Sigmoid colon (tissue), 4 donors: ENCODE data around the gene MRPL23.

Experiments used
- EP300 ChIP-seq, 4 donors: sonication (generic); formaldehyde crosslinking; IDR thresholded peaks; one replicate each; pipeline ENCODE4 v1.6.1; 2017; ENCODE audit warnings: antibody characterized with exemption in 4 of 4
- POLR2A ChIP-seq, 2 donors: fragments of 450-650 bp; IDR thresholded peaks; one replicate each; pipeline ENCODE4 v1.6.1; 2016; ENCODE audit warnings: antibody characterized with exemption in 2 of 2, mild to moderate bottlenecking in 2 of 2, moderate library complexity in 2 of 2

- TF ChIP-seq POLR2A (IDR thresholded peaks at IDR 0.05) (no peak), EP300 (IDR thresholded peaks at IDR 0.05) (no peak)
Measured at GRCh38 chr11:1931341-1932104, 15.6 kb upstream of the MRPL23 start.
